ENCODE measurements around the gene PRR5L.

DNA sequence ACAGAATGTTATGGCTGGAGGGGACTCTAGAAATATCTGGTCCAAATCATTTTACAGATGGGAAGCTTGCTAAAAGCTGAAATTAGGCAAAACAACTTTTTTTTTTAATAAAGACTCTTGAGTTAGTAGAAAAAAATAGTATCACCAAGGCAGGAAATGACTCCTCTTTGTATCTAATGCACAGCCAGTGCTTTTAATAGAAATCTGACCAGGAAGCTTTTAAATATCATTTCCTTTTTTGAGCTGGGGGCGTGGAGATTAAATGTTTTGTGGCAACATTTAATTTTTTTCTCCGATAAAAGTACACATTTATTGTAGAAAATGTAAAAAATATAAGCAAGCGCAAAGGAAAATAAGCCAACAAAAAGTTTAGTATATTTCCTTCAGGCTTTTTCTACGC is 191.5 kb downstream of the PRR5L start:
- TF ChIP-seq, protein P1, sequence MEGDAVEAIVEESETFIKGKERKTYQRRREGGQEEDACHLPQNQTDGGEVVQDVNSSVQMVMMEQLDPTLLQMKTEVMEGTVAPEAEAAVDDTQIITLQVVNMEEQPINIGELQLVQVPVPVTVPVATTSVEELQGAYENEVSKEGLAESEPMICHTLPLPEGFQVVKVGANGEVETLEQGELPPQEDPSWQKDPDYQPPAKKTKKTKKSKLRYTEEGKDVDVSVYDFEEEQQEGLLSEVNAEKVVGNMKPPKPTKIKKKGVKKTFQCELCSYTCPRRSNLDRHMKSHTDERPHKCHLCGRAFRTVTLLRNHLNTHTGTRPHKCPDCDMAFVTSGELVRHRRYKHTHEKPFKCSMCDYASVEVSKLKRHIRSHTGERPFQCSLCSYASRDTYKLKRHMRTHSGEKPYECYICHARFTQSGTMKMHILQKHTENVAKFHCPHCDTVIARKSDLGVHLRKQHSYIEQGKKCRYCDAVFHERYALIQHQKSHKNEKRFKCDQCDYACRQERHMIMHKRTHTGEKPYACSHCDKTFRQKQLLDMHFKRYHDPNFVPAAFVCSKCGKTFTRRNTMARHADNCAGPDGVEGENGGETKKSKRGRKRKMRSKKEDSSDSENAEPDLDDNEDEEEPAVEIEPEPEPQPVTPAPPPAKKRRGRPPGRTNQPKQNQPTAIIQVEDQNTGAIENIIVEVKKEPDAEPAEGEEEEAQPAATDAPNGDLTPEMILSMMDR (IDR thresholded peaks at IDR 0.05), result no peak
- TF ChIP-seq POLR2A (IDR thresholded peaks at IDR 0.05), result no peak
